NCI-H524 (cell line): ENCODE results near the gene IFI27L2.

Experiments
- DNase-seq, 2 experiments: peaks; one replicate each; lab custom pipeline; 2025; lab: John Stamatoyannopoulos, UW

Gene IFI27L2

GRCh38 chr14:94123296-94123695, 6.1 kb downstream of the IFI27L2 start:
- DNase-seq = no peak

GRCh38 chr14:94122438-94122837, 7.0 kb downstream of the IFI27L2 start:
- no peak for DNase-seq

- no peak for DNase-seq
Observed at GRCh38 chr14:94121485-94121884, 7.9 kb downstream of the IFI27L2 start.

- no peak for DNase-seq
Observed at GRCh38 chr14:94120667-94121340, 8.6 kb downstream of the IFI27L2 start.

GRCh38 chr14:94119071-94119470, 10.3 kb downstream of the IFI27L2 start:
- DNase-seq = no peak

- DNase-seq = no peak
Observed at GRCh38 chr14:94117856-94118255, 11.5 kb downstream of the IFI27L2 start.

GRCh38 chr14:94116701-94117100, 12.7 kb downstream of the IFI27L2 start:
- no peak for DNase-seq

- DNase-seq = no peak
Observed at GRCh38 chr14:94115631-94116030, 13.8 kb downstream of the IFI27L2 start.

GRCh38 chr14:94115058-94115591, 14.3 kb downstream of the IFI27L2 start:
- DNase-seq = peak; percentile 88 to 97

GRCh38 chr14:94114589-94115057, 14.8 kb downstream of the IFI27L2 start:
- DNase-seq = no peak

- DNase-seq = no peak
Observed at GRCh38 chr14:94113908-94114588, 15.4 kb downstream of the IFI27L2 start.

GRCh38 chr14:94113490-94113889, 15.9 kb downstream of the IFI27L2 start:
- DNase-seq = no peak

- no peak for DNase-seq
Observed at GRCh38 chr14:94113073-94113472, 16.3 kb downstream of the IFI27L2 start.

GRCh38 chr14:94112513-94113063, 16.8 kb downstream of the IFI27L2 start:
- no peak for DNase-seq

- no peak for DNase-seq
Observed at GRCh38 chr14:94111276-94112095, 17.9 kb downstream of the IFI27L2 start.

GRCh38 chr14:94110552-94111181, 18.7 kb downstream of the IFI27L2 start, which contains the start of gene IFI27:
IFI27 (plus strand) TSS chr14:94110736.
- DNase-seq = no peak

GRCh38 chr14:94109915-94110250, 19.5 kb downstream of the IFI27L2 start:
- DNase-seq = no peak

- no peak for DNase-seq
Observed at GRCh38 chr14:94104731-94105130, 24.7 kb downstream of the IFI27L2 start.

GRCh38 chr14:94103554-94104150, 25.8 kb downstream of the IFI27L2 start:
- DNase-seq = no peak

GRCh38 chr14:94102768-94103482, 26.5 kb downstream of the IFI27L2 start:
- DNase-seq = no peak

GRCh38 chr14:94101748-94102147, 27.7 kb downstream of the IFI27L2 start:
- no peak for DNase-seq
